ENCODE results near the gene NENF. TPM values are rescaled to one million over a fixed set of nuclear protein-coding genes. Genes with fewer than 3 reads are reported as not detected.

Gene NENF
- total and polyA plus RNA-seq, 8 donors = 23.8 to 97.0 (median 34.5) TPM

DNA sequence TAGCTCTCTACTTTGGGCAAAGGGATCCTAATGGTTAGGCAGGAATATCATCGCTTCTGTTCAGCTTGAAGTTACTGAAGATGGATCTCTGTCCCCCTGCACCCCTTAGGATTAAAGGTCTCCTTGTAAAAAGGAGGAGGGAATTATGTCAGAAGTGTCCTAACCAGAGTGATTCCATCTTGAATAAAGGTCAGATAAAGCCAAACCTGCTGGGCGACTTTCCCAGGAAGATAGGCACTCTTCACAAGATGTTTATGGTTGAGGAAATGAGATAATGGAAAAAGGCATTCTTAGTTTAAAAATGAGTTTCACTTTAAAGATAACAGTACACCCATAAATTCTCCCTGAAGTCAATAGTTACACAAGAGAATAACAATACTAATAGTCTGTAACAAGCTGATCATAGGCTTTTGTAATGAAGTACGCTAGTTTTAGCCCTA, 1.7 kb upstream of the NENF start:
- no peak for DNase-seq
- WGBS, 2 donors = 75 to 78% methylated on average over 3 of the region's 3 CpGs
- no peak for ATAC-seq
- FAIRE-seq = no peak
- intact Hi-C loops (cut with DNase I) = no loop called here
- TF ChIP-seq, protein P1, sequence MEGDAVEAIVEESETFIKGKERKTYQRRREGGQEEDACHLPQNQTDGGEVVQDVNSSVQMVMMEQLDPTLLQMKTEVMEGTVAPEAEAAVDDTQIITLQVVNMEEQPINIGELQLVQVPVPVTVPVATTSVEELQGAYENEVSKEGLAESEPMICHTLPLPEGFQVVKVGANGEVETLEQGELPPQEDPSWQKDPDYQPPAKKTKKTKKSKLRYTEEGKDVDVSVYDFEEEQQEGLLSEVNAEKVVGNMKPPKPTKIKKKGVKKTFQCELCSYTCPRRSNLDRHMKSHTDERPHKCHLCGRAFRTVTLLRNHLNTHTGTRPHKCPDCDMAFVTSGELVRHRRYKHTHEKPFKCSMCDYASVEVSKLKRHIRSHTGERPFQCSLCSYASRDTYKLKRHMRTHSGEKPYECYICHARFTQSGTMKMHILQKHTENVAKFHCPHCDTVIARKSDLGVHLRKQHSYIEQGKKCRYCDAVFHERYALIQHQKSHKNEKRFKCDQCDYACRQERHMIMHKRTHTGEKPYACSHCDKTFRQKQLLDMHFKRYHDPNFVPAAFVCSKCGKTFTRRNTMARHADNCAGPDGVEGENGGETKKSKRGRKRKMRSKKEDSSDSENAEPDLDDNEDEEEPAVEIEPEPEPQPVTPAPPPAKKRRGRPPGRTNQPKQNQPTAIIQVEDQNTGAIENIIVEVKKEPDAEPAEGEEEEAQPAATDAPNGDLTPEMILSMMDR (IDR thresholded peaks at IDR 0.05) = no peak
- H3K9me3 ChIP-seq = no peaks in the 10 kb centered on the region
- no peak overlapping the region for H3K4me3 ChIP-seq
- peaks cover 0 to 3% (median 0%) of the 10 kb centered on the region in 3 donors for H3K4me1 ChIP-seq
- H3K36me3 ChIP-seq = no peaks in the 10 kb centered on the region
- no peak overlapping the region for H3K27ac ChIP-seq
- no peaks in the 10 kb centered on the region for H3K27me3 ChIP-seq

DNA sequence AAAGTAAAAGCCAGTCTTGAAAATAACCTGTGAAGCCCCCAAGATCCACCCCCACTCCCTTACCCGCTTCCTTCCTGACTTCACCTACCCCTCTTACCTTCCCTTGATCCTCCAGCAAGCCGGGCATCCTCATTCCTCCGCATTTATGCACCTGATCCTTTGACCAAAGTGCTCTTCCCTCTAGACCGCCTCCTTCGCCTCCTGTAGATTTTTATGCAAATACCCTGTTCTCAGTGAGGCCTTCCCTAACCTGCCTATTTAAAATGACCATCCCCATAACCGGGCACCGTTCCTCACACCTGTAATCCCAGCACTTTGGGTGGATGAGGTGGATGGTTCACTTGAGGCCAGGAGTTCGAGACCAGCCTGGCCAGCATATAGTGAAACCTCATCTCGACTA, 1.1 kb upstream of the NENF start:
- H3K27ac ChIP-seq = no peak overlapping the region
- intact Hi-C loops (cut with DNase I) = no loop called here

DNA sequence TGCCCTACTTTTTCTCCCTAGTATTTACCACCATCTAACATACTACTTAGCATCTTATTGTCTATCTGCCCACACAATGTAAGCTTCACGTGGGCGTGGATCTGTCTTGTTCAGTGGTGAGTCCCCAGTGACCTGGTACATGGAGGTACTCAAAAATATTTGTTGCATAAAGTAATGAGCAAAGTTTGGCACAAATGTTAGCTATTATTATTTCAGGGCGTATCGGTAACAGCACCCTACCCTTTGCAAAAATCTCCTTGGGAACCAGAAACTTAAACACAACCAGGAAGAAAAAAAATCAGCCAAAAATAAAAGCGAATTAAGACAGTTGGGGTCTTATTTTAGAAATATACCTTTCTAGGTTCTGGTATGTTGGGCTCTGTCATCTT, 454 bp upstream of the NENF start:
- Histone ChIP-seq H3K36me3 (no peaks in the 10 kb centered on the region), H3K4me1 (peaks cover 0 to 3% (median 0%) of the 10 kb centered on the region in 3 donors), H3K9me3 (no peaks in the 10 kb centered on the region), H3K27ac (peak overlapping the region in 3 of 4 donors; percentile 38 to 56 (median 38)), H3K27me3 (no peaks in the 10 kb centered on the region), H3K4me3 (peak overlapping the region in 3 of 4 donors; percentile 86 to 98 (median 86))
- TF ChIP-seq, protein P1 (IDR thresholded peaks at IDR 0.05) = no peak
- intact Hi-C loops (cut with DNase I) = no loop called here
- DNase-seq (no peak), ATAC-seq (peak in 1 of 4 donors; percentile 2), FAIRE-seq (no peak)
- 10 to 20% methylated on average over 5 of the region's 5 CpGs for WGBS, 2 donors

More for the DNA sequence above, 1.1 kb upstream of the NENF start:
- ATAC-seq = no peak
- TF ChIP-seq, protein P1 (IDR thresholded peaks at IDR 0.05) = no peak
- Histone ChIP-seq H3K27me3 (no peaks in the 10 kb centered on the region), H3K4me1 (peaks cover 0 to 3% (median 0%) of the 10 kb centered on the region in 3 donors), H3K9me3 (no peaks in the 10 kb centered on the region), H3K36me3 (no peaks in the 10 kb centered on the region), H3K4me3 (no peak overlapping the region)
- DNase-seq = no peak
- FAIRE-seq = no peak
- whole genome bisulfite sequencing, 2 donors = 92 to 94% methylated on average over 9 of the region's 9 CpGs

DNA sequence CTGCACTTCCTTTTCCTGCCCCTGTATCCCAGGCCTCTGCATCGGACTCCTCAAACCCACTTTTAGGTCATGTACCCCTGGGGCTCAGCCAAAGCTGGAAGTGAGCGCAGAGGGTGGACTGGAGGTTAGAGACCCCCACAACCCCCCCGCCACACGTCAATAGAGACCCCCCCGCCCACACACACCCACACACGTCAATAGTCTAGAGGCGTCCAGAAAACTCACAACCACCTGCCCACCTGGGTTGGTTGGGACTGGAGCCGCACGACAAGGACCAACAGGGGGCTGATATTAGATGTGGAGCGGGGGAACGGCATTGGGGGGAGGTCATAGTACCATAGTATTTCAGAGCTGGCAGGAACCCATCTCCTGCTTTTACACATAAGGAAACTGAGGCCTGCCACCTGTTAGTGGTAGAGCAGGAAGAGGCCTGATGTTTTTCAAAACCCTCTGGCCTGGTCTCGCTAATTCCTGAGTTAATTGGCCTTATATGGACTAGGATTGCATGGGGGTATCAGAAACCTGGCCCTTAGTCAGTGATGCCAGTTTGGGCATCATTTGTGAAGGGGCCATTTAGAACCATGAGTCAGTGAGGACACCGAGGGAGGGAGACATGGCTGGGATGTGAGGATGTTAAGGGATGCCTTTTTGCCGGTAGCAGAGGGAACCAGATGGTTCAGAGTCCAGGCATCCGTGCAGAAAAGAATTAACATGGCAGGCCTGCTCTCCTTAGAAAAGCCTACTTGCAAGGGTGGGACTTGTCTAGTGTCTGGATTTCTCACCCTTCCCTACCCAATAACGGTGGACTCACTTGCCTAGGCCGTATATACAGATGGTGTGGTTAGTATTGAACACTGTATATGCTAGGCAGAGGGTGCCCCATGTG, 1.1 kb downstream of the NENF start:
- DNase-seq (no peak), ATAC-seq (no peak), FAIRE-seq (no peak)
- 58 to 62% methylated on average over 17 of the region's 17 CpGs for WGBS, 2 donors
- Histone ChIP-seq H3K4me3 (peak overlapping the region; percentile 79 to 98 (median 86)), H3K9me3 (no peaks in the 10 kb centered on the region), H3K4me1 (peaks cover 0 to 3% (median 0%) of the 10 kb centered on the region in 3 donors), H3K27ac (peak overlapping the region in 1 of 4 donors; percentile 63), H3K36me3 (no peaks in the 10 kb centered on the region), H3K27me3 (no peaks in the 10 kb centered on the region)
- TF ChIP-seq, protein P1 (IDR thresholded peaks at IDR 0.05) = no peak
- intact Hi-C loops (cut with DNase I) = no loop called here

DNA sequence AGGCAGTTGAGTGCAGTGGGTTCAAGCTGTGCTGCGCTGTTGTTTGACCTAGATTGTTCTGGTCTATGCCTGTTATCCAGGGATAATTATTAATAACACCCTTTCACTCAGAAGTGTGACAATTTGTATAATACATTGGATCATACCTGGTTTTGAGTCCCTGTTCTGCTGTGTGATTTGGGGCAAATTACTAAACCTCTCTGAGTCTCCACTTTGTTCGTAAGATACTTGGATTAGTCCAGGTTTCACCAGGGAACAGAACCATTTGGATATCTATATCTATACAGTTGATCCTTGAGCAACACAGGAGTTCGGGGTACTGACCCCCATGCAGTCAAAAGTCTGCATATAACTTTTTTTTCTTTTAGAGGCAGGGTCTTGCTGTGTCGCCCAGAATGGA, 2.3 kb downstream of the NENF start:
- Histone ChIP-seq H3K27ac (no peak overlapping the region), H3K36me3 (no peaks in the 10 kb centered on the region), H3K4me3 (no peak overlapping the region), H3K9me3 (no peaks in the 10 kb centered on the region), H3K4me1 (peaks cover 0 to 3% (median 0%) of the 10 kb centered on the region in 3 donors), H3K27me3 (no peaks in the 10 kb centered on the region)
- TF ChIP-seq, protein P1 (IDR thresholded peaks at IDR 0.05) = no peak
- intact Hi-C loops (cut with DNase I) = no loop called here
- WGBS, 2 donors = 97% methylated on average over 4 of the region's 4 CpGs
- DNase-seq = no peak
- ATAC-seq = no peak
- no peak for FAIRE-seq
